Esophagus squamous epithelium (tissue), 4 donors: ENCODE measurements around the gene CLEC10A.

ENCODE experiments used
- CTCF ChIP-seq, 6 experiments: fragments of 450-650 bp in 4 of 6; fragments of 200-600 bp in 2 of 6; sonication (generic) in 2 of 6; IDR thresholded peaks; one replicate each; pipeline ENCODE4 v1.5.1; 2016 to 2019; ENCODE audit warnings: antibody characterized with exemption in 6 of 6, mild to moderate bottlenecking in 4 of 6, moderate library complexity in 4 of 6
- POLR2A ChIP-seq, 4 donors: fragments of 450-650 bp; IDR thresholded peaks; one replicate each; pipeline ENCODE4 v1.6.1; 2017; ENCODE audit warnings: antibody characterized with exemption in 4 of 4, mild to moderate bottlenecking in 4 of 4, moderate library complexity in 3 of 4

GRCh38 chr17:7077911-7078546, 2.0 kb downstream of the CLEC10A start:
- TF ChIP-seq CTCF (IDR thresholded peaks at IDR 0.05) (no peak), POLR2A (IDR thresholded peaks at IDR 0.05) (no peak)
